ENCODE data around the gene BRD7.

BRD7 gene

GRCh38 chr16:50292566-50292948 is 76.2 kb downstream of the BRD7 start:
- H3K4me3 ChIP-seq (ENCODE audit: low read depth, low read length) = no peak overlapping the region

GRCh38 chr16:50291719-50292565 is 76.8 kb downstream of the BRD7 start:
- no peak for TF ChIP-seq CTCF (IDR thresholded peaks at IDR 0.05; ENCODE audit: borderline replicate concordance, insufficient read depth, low read depth, low read length)
- no peak overlapping the region for H3K4me3 ChIP-seq (ENCODE audit: low read depth, low read length)

More at GRCh38 chr16:50292566-50292948, 76.2 kb downstream of the BRD7 start:
- TF ChIP-seq CTCF (IDR thresholded peaks at IDR 0.05; ENCODE audit: borderline replicate concordance, insufficient read depth, low read depth, low read length) = no peak

DNA sequence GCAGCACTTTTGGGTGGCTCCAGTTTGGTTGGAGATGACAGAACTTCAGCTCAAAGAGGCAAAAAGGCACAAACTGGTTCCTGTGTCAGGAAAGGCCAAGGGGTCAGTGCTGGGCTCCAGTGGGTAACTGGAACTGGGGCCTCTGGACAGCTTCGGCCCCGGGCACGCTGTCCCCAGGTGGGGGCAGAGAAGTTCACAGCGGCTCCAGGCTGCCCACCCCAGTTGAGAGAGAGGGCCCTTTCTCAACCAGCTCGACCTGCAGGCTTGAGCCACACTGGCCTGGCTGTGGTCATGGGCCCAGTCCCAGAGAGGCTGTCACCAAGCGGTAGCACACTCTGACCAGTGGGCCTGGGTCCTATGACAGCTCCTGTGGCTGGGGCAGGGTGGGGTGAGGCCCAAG is 77.9 kb downstream of the BRD7 start:
- TF ChIP-seq CTCF (IDR thresholded peaks at IDR 0.05; ENCODE audit: borderline replicate concordance, insufficient read depth, low read depth, low read length) = no peak
- no peak overlapping the region for H3K4me3 ChIP-seq (ENCODE audit: low read depth, low read length)

- TF ChIP-seq CTCF (IDR thresholded peaks at IDR 0.05; ENCODE audit: borderline replicate concordance, insufficient read depth, low read depth, low read length) = no peak
- no peak overlapping the region for H3K4me3 ChIP-seq (ENCODE audit: low read depth, low read length)
Observed at GRCh38 chr16:50289950-50290764, 78.6 kb downstream of the BRD7 start.

DNA sequence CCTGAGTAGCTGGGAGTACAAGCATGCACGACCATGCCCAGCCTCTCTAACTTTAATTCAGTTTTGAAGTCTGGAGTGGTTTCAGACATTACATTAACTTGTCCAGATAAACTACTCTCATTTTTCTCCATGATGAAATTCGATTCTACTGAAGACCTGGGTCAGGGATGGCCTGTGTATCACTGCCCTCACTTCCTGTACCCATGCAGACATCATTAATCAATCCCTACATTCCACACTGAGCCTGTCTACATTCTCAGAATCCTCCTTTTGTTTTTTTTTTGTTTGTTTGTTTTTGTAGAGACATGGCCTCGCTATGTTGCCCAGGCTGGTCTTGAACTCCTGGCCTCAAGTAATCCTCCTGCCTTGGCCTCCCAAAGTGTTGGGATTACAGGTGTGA is 79.9 kb downstream of the BRD7 start:
- no peak for TF ChIP-seq CTCF (IDR thresholded peaks at IDR 0.05; ENCODE audit: borderline replicate concordance, insufficient read depth, low read depth, low read length)
- no peak overlapping the region for H3K4me3 ChIP-seq (ENCODE audit: low read depth, low read length)

GRCh38 chr16:50288026-50288425 is 80.8 kb downstream of the BRD7 start:
- no peak overlapping the region for H3K4me3 ChIP-seq (ENCODE audit: low read depth, low read length)
- no peak for TF ChIP-seq CTCF (IDR thresholded peaks at IDR 0.05; ENCODE audit: borderline replicate concordance, insufficient read depth, low read depth, low read length)

Data from GM12875 (cell line).